Measurements from ENCODE around the gene NANOS2. TPM values are rescaled to one million over a fixed set of nuclear protein-coding genes. Genes with fewer than 3 reads are reported as not detected.
A peak's percentile ranks its signal among the peaks of the same experiment; 100 is the strongest.

The NANOS2 gene
- total and polyA plus RNA-seq, 2 of the 4 experiments (the other 2 are of a cell fraction) = not detected

DNA sequence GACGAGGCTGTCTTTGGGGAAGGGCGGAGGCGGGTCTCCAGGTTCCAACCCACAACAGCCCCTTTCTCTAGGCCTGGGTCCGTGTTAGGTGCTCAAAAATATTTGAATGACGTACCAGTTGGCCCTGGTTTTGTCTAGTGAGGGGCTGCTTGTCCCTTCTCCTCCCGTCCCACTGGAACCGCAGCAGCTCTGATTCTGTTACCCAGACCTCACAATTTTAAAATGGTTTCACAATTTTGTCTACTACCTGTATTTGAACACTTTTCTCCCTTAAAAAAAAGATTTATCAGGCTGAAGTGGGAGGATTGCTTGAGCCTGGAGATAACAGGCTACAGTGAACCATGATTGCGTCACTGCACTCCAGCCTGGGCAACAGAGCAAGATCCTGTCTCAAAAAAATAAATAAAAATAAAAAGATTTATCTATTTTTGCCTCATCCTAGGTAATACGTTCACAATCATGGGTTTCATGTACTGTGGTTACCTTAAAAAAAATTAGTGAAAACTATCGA, 27.3 kb downstream of the NANOS2 start:
- no peaks in the 10 kb centered on the region for H3K9me3 ChIP-seq (ENCODE audit: control insufficient read depth, insufficient read depth, low read length)
- peak overlapping the region; percentile 93 for H2AK9ac ChIP-seq (replicated peaks; ENCODE audit: low read depth, low read length, poor library complexity)
- peak overlapping the region; percentile 71; the same call in 1 of the 2 replicates for H3K56ac ChIP-seq (ENCODE audit: extremely low read depth, insufficient read depth, low read length)
- peak overlapping the region; percentile 68; the same call in 1 of the 2 replicates for H3K18ac ChIP-seq (ENCODE audit: low read depth, low read length)
- no CpG with 5 or more reads among the region's 10 CpGs for WGBS, 2 experiments (ENCODE audit: extremely low coverage in 2 of 2, insufficient read length in 1 of 2)
- no TSS peak for BruUV-seq (replicated peaks)
- no peak for ATAC-seq (ENCODE audit: low read depth)
- H4K8ac ChIP-seq (ENCODE audit: low read depth in 2 of 2, low read length in 2 of 2) = peak overlapping the region; percentile 99 to 100
- H3K9ac ChIP-seq (ENCODE audit: low read depth, low read length) = peak overlapping the region; percentile 89
- peak overlapping the region; percentile 85 for H2AK5ac ChIP-seq (ENCODE audit: low read depth, low read length)
- peak overlapping the region; percentile 98 for H3K14ac ChIP-seq (replicated peaks; ENCODE audit: low read depth, low read length)
- H2BK20ac ChIP-seq (ENCODE audit: low read depth, low read length) = no peak overlapping the region; the same call in 1 of the 2 replicates
- peak overlapping the region; percentile 95 for H2AFZ ChIP-seq (replicated peaks; ENCODE audit: low read length, poor library complexity)
- dilution Hi-C loops (cut with HindIII; ENCODE audit: low sequenced_read_pairs, unreplicated experiment) = no loop called here
- peak overlapping the region; percentile 74 for H3K4me3 ChIP-seq (ENCODE audit: insufficient read depth, low read depth, low read length)
- in situ Hi-C loops (cut with MboI; ENCODE audit: low sequenced_read_pairs) = no loop called here
- POLR2A ChIA-PET (ENCODE audit: unreplicated experiment) = no interaction called here
- peaks cover 15% of the 10 kb centered on the region for H4K20me1 ChIP-seq (ENCODE audit: insufficient read depth, low read length)
- intact Hi-C loops (cut with micrococcal nuclease) = loop anchor here (2.0 to 5.0 kb wide), 2 partner anchors 24 to 110 kb away; partner anchors contain the start of genes CCDC61 and SYMPK
- H3K4ac ChIP-seq (ENCODE audit: low read depth, low read length) = peak overlapping the region; percentile 97
- peak overlapping the region; percentile 86 for H4K5ac ChIP-seq (ENCODE audit: low read depth, low read length)
- peak overlapping the region; percentile 92 for H3K27ac ChIP-seq (ENCODE audit: insufficient read depth, low read length)
- H2BK15ac ChIP-seq (ENCODE audit: low read depth, low read length) = peak overlapping the region; percentile 40; the same call in 1 of the 3 replicates
- peaks cover 10% of the 10 kb centered on the region for H3K4me1 ChIP-seq (ENCODE audit: control insufficient read depth, insufficient read depth, low read length)
- DNase-seq = no peak
- peak overlapping the region; percentile 42 for H2BK120ac ChIP-seq (ENCODE audit: low read depth, low read length)
- peak overlapping the region; percentile 97 for H4K91ac ChIP-seq (ENCODE audit: insufficient read depth, low read depth, low read length)
- H3K4me2 ChIP-seq (ENCODE audit: low read depth, low read length) = peak overlapping the region; percentile 74
- H3K9me1 ChIP-seq (ENCODE audit: insufficient read depth, low read length) = peaks cover 6% of the 10 kb centered on the region; the same call in 1 of the 2 replicates
- no peak for TF ChIP-seq FOS (IDR thresholded peaks at IDR 0.05; ENCODE audit: low read depth, low read length)
- TF ChIP-seq MXI1 (IDR thresholded peaks at IDR 0.05; ENCODE audit: borderline replicate concordance, low read depth, low read length) = no peak
- no peak for TF ChIP-seq MAZ (IDR thresholded peaks at IDR 0.05; ENCODE audit: borderline replicate concordance, low read depth, low read length)
- TF ChIP-seq SMC3 (IDR thresholded peaks at IDR 0.05; ENCODE audit: low read depth, low read length) = no peak
- no peak for TF ChIP-seq RFX5 (IDR thresholded peaks at IDR 0.05; ENCODE audit: low read depth, low read length)
- no peak for TF ChIP-seq BHLHE40 (IDR thresholded peaks at IDR 0.05; ENCODE audit: low read depth, low read length)
- TF ChIP-seq USF2 (IDR thresholded peaks at IDR 0.05; ENCODE audit: low read depth, low read length) = no peak
- TF ChIP-seq CEBPB (IDR thresholded peaks at IDR 0.05; ENCODE audit: low read depth, low read length) = peak; percentile 72
- no peak for TF ChIP-seq ELK1 (IDR thresholded peaks at IDR 0.05; ENCODE audit: borderline replicate concordance, low read depth, low read length)
- peak overlapping the region; percentile 86 for H2BK5ac ChIP-seq (ENCODE audit: low read depth, low read length, poor library complexity, severe bottlenecking)
- H3K27me3 ChIP-seq (ENCODE audit: control insufficient read depth, insufficient read depth, low read length) = no peaks in the 10 kb centered on the region
- CTCF ChIA-PET = no interaction called here
- peaks cover 8% of the 10 kb centered on the region; the same call in 1 of the 2 replicates for H3K36me3 ChIP-seq (ENCODE audit: control insufficient read depth, insufficient read depth, low read length)
- peak overlapping the region; percentile 65 for H3K23ac ChIP-seq (ENCODE audit: low read depth, low read length)
- H3K79me1 ChIP-seq (ENCODE audit: low read depth in 1 of 2, low read length in 2 of 2) = peaks cover 8 to 30% of the 10 kb centered on the region in 2 experiments
